Upper lobe of right lung (tissue), 1 donor: ENCODE measurements around the gene NFASC. TPM values are rescaled to one million over a fixed set of nuclear protein-coding genes. Genes with fewer than 3 reads are reported as not detected.
A peak's percentile ranks its signal among the peaks of the same experiment; 100 is the strongest.

ENCODE experiments used
- ATAC-seq: fragments of 200-7000 bp; cut with Tn5 transposase; one replicate; pipeline ENCODE4 v1.9.1; 2020; ENCODE audit warnings: mild to moderate bottlenecking, moderate library complexity
- DNase-seq: peaks from one replicate; pipeline ENCODE4 v3.0.0-alpha.2; 2020
- H3K27ac ChIP-seq: fragments of 200-600 bp; one replicate; pipeline ENCODE4 v1.8.0; 2022
- H3K27me3 ChIP-seq: fragments of 200-600 bp; one replicate; pipeline ENCODE4 v1.8.0; 2022; ENCODE audit warnings: mild to moderate bottlenecking
- H3K36me3 ChIP-seq: fragments of 200-600 bp; one replicate; pipeline ENCODE4 v1.8.0; 2022
- H3K4me1 ChIP-seq: fragments of 200-600 bp; one replicate; pipeline ENCODE4 v1.8.0; 2022
- H3K4me3 ChIP-seq: fragments of 200-600 bp; one replicate; pipeline ENCODE4 v1.8.0; 2022; ENCODE audit warnings: mild to moderate bottlenecking
- H3K9me3 ChIP-seq: fragments of 200-600 bp; one replicate; pipeline ENCODE4 v1.8.0; 2022
- intact Hi-C: fragments of 100-400 bp; cut with DNase I; formaldehyde crosslinking; loops from one replicate; pipeline ENCODE4 v1.11.0; 2022
- total RNA-seq: library from RNA; stranded (reverse); fragmentation: NEBNext Ultra II Directional; extraction: Animal tissue kit (Norgen Biotek cat#: 25700); gene quantifications from one replicate; pipeline ENCODE4 v1.2.1, GENCODE V29; 2021
- TF ChIP-seq, protein P1 (sequence below): fragments of 200-600 bp; IDR thresholded peaks from one replicate; pipeline ENCODE4 v1.8.0; 2022; ENCODE audit warnings: antibody characterized with exemption
- donor health status: DM: no; HTN: yes; CAD: no; lungs with severe emphysema.

Gene NFASC
- total RNA-seq, 1 donor from 2014 or later: 24.1 TPM

DNA sequence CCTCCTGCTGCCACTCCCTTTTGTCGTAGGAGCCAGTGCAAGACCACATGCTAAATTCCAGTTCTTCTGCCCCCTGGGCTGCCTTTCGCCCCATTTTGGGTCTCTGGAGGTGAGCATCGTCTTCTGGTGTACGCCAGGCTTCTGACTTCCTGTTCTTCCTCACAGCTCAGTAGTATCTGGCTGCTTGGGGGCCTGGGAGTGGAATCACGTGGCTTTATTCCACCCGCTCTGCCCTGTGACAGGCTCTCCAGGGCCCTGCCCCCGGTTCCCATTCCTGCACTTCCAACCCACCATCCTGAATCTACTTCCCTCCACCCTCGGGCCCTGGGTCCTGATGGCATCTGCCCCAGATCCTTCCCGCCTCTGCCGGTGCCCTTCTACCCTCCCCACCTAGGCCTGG, 3.6 kb downstream of the NFASC start:
- ATAC-seq (no peak), DNase-seq (no peak)
- TF ChIP-seq, protein P1, sequence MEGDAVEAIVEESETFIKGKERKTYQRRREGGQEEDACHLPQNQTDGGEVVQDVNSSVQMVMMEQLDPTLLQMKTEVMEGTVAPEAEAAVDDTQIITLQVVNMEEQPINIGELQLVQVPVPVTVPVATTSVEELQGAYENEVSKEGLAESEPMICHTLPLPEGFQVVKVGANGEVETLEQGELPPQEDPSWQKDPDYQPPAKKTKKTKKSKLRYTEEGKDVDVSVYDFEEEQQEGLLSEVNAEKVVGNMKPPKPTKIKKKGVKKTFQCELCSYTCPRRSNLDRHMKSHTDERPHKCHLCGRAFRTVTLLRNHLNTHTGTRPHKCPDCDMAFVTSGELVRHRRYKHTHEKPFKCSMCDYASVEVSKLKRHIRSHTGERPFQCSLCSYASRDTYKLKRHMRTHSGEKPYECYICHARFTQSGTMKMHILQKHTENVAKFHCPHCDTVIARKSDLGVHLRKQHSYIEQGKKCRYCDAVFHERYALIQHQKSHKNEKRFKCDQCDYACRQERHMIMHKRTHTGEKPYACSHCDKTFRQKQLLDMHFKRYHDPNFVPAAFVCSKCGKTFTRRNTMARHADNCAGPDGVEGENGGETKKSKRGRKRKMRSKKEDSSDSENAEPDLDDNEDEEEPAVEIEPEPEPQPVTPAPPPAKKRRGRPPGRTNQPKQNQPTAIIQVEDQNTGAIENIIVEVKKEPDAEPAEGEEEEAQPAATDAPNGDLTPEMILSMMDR: no peak
- intact Hi-C loops: no loop called here
- H3K36me3 ChIP-seq: no peaks in the 10 kb centered on the region
- no peaks in the 10 kb centered on the region for H3K4me1 ChIP-seq
- no peak overlapping the region for H3K4me3 ChIP-seq
- no peak overlapping the region for H3K27ac ChIP-seq
- H3K27me3 ChIP-seq: no peaks in the 10 kb centered on the region
- H3K9me3 ChIP-seq: no peaks in the 10 kb centered on the region

DNA sequence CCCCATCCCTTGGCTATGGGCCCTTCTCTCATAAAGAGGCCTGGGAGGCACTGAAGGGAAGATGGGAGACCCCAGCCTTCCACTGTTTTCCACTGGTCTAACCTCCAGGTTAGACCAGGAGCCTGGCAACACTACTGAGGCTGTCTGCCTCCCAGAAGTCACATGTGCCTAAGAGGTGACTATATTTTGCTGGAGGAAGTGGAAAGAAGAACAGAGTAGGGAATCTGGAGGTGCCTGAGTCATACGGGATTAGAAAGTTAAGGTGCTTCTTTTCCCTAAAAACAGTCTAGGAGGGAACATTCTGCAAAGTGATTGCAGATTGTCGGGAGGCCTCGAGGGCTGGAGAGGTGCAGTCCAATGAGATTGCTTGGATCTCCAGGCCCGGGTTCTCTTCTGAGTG, 4.6 kb downstream of the NFASC start:
- intact Hi-C loops: no loop called here
- no peak overlapping the region for H3K4me3 ChIP-seq
- H3K9me3 ChIP-seq: no peaks in the 10 kb centered on the region
- no peak overlapping the region for H3K27ac ChIP-seq
- DNase-seq (no peak), ATAC-seq (no peak)
- no peaks in the 10 kb centered on the region for H3K36me3 ChIP-seq
- TF ChIP-seq, protein P1: no peak
- H3K4me1 ChIP-seq: no peaks in the 10 kb centered on the region
- H3K27me3 ChIP-seq: no peaks in the 10 kb centered on the region

DNA sequence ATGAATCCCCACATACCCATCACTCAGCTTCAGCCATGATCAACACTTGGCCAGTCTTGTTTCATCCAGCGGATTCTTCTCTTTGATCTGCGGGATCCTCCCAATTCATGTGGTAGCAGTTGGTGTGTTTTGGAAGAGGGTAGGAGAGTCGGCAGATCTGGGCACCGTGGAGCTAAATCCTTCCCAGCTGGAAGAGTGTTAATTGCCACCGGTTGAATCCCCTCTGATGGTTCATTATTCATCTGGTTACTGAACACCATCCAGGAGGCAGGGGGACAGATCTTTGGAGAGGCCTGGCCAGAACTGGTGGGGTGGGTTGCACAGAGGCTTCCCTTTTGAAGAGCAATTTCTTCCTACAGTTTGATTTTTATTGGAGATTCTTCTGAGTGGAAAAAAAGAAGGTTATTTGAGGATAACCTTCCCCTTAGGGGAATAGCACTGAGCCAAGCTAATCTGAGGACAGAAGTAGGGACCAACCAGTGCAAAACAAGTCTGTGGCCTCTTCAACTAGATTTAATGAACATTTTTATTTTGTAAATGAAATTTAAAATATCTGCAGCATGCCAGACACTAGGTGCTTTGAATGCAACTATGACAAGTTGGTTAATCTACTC, 8.1 kb downstream of the NFASC start:
- intact Hi-C loops: no loop called here
- Histone ChIP-seq H3K4me1 (peaks cover 7% of the 10 kb centered on the region), H3K4me3 (no peak overlapping the region), H3K27me3 (no peaks in the 10 kb centered on the region), H3K27ac (no peak overlapping the region), H3K36me3 (no peaks in the 10 kb centered on the region), H3K9me3 (no peaks in the 10 kb centered on the region)
- ATAC-seq (no peak), DNase-seq (no peak)
- TF ChIP-seq, protein P1: no peak

DNA sequence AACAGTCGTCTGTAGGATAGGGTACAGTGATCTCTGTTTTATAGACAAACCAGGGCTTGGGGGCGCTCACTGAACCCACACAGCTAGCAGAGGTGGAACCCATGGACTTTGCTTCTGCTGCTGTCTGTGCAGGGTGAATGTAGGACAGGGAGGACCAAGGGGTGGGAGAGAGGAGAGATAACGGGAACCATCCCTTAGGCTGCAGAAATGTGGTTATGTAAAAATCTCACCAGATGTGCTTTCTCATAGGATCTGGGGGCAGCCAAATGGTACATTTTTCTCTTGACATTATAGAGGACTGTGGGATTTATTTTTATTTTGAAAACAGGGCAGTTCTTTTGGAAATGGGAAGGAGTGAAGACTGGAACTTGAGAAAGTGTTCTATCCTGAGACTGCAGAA, 8.7 kb downstream of the NFASC start:
- TF ChIP-seq, protein P1: no peak
- H3K27ac ChIP-seq: no peak overlapping the region
- intact Hi-C loops: no loop called here
- ATAC-seq (peak; percentile 44), DNase-seq (no peak)
- peaks cover 7% of the 10 kb centered on the region for H3K4me1 ChIP-seq
- no peaks in the 10 kb centered on the region for H3K27me3 ChIP-seq
- no peaks in the 10 kb centered on the region for H3K36me3 ChIP-seq
- H3K9me3 ChIP-seq: no peaks in the 10 kb centered on the region
- no peak overlapping the region for H3K4me3 ChIP-seq

DNA sequence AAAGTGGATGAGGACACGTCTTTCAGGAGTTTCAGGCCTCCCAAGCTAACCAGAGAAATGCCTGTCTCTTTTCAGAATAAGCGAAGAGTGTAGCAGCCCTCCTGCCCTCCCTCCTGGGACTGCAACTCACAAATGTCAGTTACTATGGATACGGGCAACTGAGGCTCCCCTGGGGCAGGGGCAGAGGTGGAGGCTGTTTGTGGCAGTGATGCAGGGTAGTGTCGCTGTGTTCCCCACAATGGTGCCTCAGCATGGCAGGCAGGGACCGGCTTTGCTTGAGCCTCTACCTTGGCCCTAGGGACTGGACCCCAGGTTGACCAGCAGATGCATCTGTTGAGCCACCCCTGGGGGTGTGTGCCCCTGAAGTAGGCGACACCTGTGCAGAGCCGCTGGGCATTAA, 10.2 kb downstream of the NFASC start:
- no peak for ATAC-seq
- intact Hi-C loops: no loop called here
- no peak for DNase-seq
- no peaks in the 10 kb centered on the region for H3K9me3 ChIP-seq
- no peaks in the 10 kb centered on the region for H3K27me3 ChIP-seq
- H3K4me3 ChIP-seq: no peak overlapping the region
- no peaks in the 10 kb centered on the region for H3K36me3 ChIP-seq
- TF ChIP-seq, protein P1: no peak
- peak overlapping the region; percentile 24 for H3K27ac ChIP-seq
- peaks cover 7% of the 10 kb centered on the region for H3K4me1 ChIP-seq

DNA sequence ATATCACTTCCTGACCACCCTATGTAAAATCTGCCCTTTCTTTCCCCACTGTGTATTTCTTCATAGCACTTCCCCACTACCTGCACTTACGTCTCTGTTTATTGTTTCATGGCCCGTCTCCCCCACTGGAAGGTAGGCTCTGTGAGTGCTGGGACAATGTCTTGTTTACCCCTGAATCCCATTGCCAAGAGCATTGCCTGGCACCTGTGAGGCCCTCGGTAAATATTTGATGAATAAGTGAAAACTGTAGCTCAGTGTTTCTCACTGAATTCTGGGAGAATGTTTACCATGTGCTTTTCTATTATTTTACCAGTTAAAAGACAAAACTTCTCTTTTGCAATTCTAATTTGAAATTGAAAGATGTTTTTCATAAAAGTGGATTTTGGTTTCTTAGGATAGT, 11.8 kb downstream of the NFASC start:
- H3K36me3 ChIP-seq: no peaks in the 10 kb centered on the region
- H3K4me3 ChIP-seq: no peak overlapping the region
- intact Hi-C loops: no loop called here
- TF ChIP-seq, protein P1: no peak
- ATAC-seq (no peak), DNase-seq (no peak)
- H3K9me3 ChIP-seq: no peaks in the 10 kb centered on the region
- no peak overlapping the region for H3K27ac ChIP-seq
- H3K27me3 ChIP-seq: no peaks in the 10 kb centered on the region
- H3K4me1 ChIP-seq: peaks cover 7% of the 10 kb centered on the region
